NB4 (cell line): ENCODE results near the gene MTMR1.

Source experiments
- DNase-seq: peaks from one replicate; pipeline ENCODE4 v3.0.0; 2010; ENCODE audit warnings: low read depth
- H3K4me3 ChIP-seq: one replicate; pipeline ENCODE4 v1.5.1; 2011; ENCODE audit warnings: mild to moderate bottlenecking, low read depth, low read length, moderate library complexity
- CTCF ChIP-seq: IDR thresholded peaks from one replicate; pipeline ENCODE4 v1.5.1; 2012; ENCODE audit warnings: low read depth, low read length
- MAX ChIP-seq: IDR thresholded peaks from 2 replicates; pipeline ENCODE4 v1.6.1; 2011; ENCODE audit warnings: low read depth, low read length
- MYC ChIP-seq: IDR thresholded peaks from 2 replicates; pipeline ENCODE4 v1.6.1; 2011; ENCODE audit warnings: low read depth, low read length
- POLR2A ChIP-seq: IDR thresholded peaks from 2 replicates; pipeline ENCODE4 v1.6.1; 2011; ENCODE audit warnings: mild to moderate bottlenecking; ENCODE audit not compliant: insufficient read length; ENCODE audit errors: extremely low read depth

MTMR1 gene

GRCh38 chrX:150759568-150760416, 66.6 kb downstream of the MTMR1 start:
- no peak overlapping the region for H3K4me3 ChIP-seq
- TF ChIP-seq MAX (no peak), CTCF (no peak), POLR2A (no peak), MYC (no peak)
- no peak for DNase-seq

GRCh38 chrX:150761176-150761818, 68.1 kb downstream of the MTMR1 start:
- H3K4me3 ChIP-seq = no peak overlapping the region
- no peak for DNase-seq
- no peak for TF ChIP-seq MAX
- TF ChIP-seq CTCF = no peak
- TF ChIP-seq POLR2A = no peak
- TF ChIP-seq MYC = no peak

GRCh38 chrX:150761819-150762216, 68.6 kb downstream of the MTMR1 start:
- TF ChIP-seq POLR2A = no peak
- no peak for TF ChIP-seq MAX
- no peak for TF ChIP-seq MYC
- DNase-seq = no peak
- no peak overlapping the region for H3K4me3 ChIP-seq

- peak; percentile 45 for DNase-seq
- TF ChIP-seq MAX (no peak), POLR2A (no peak), MYC (no peak), CTCF (no peak)
- no peak overlapping the region for H3K4me3 ChIP-seq
Measured at GRCh38 chrX:150762258-150763165, 69.3 kb downstream of the MTMR1 start.

- DNase-seq = no peak
- H3K4me3 ChIP-seq = no peak overlapping the region
- TF ChIP-seq POLR2A = no peak
- TF ChIP-seq CTCF = no peak
- no peak for TF ChIP-seq MYC
- TF ChIP-seq MAX = no peak
Measured at GRCh38 chrX:150763303-150763797, 70.2 kb downstream of the MTMR1 start.
